ENCODE results near the gene PRDM16.

Gene PRDM16

GRCh38 chr1:3261969-3262579, 193.1 kb downstream of the PRDM16 start:
- no peak for DNase-seq (ENCODE audit: low read depth)

GRCh38 chr1:3262681-3263286, 193.8 kb downstream of the PRDM16 start:
- DNase-seq (ENCODE audit: low read depth): no peak

- DNase-seq (ENCODE audit: low read depth): no peak
Observed at GRCh38 chr1:3263790-3264189, 194.8 kb downstream of the PRDM16 start.

- DNase-seq (ENCODE audit: low read depth): no peak
Observed at GRCh38 chr1:3264456-3264855, 195.5 kb downstream of the PRDM16 start.

- no peak for DNase-seq (ENCODE audit: low read depth)
Observed at GRCh38 chr1:3265835-3266805, 197.1 kb downstream of the PRDM16 start.

DNA sequence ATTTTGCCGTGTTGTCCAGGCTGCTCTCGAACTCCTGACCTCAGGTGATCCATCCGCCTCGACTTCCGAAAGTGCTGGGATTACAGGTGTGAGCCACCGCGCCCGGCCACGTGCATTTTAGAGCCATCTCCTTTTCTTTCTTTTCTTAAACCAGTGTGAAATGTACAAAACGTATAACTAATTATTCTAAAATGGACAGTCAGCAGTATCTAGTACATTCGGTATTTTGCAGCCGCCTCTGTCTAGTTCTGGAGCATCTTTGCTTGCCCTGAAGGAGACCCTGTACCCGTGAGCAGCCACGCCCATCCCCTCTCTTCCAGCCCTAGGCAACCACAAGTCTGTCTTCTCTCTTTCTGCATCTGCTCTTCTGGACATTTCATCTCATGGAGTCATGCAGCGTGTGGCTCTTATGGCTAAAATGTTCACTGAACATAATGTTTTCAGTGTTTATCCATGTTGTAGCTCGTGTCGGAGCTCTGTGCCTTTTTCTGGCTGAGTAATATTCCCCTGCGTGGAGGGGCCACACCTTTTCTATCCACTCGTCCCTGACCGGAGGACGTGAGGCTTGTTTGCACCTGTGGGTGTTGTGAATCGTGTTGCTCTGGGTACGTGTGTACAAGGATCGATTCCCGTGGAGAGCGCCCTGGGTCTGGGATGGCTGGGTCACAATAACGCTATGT, 198.0 kb downstream of the PRDM16 start:
- no peak for DNase-seq (ENCODE audit: low read depth)

DNA sequence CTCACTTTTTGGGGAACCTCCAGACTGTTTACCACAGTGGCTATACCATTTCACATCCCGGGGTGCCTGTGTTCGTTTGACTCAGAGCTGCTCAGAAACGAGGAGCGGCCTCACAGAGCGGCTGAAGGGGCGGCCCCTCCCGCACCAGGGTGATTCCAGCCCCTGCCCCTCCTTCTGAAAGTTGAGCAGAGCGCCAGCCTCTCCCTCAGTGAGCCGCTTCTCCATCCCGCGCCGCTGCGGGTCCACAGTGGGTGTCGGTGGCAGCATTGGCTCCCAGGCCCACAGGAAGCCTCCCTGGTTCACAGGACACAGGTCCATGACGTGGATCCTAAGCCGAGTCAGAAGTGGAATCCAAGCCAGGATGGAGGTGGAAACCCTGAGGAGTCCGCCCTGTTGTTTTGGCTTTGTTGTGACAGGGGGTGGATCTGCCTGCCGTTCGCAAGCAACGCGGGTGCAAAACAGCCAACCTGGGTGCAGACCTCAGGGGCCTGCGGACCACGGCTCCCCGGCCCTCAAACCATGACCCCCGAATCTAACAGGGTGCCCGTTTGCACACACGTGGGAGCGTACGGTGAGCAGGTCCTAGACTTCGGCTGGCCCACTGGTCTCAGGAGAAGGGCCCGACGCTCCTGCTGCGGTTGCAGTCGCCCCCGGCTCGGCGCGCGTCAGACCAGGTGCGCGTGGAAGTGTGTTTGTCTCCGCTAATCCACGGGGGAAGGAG, 198.7 kb downstream of the PRDM16 start:
- no peak for DNase-seq (ENCODE audit: low read depth)

- DNase-seq (ENCODE audit: low read depth): no peak
Observed at GRCh38 chr1:3268281-3268680, 199.3 kb downstream of the PRDM16 start.

GRCh38 chr1:3270403-3271245, 201.6 kb downstream of the PRDM16 start:
- DNase-seq (ENCODE audit: low read depth): no peak

GRCh38 chr1:3271866-3272265, 202.9 kb downstream of the PRDM16 start:
- no peak for DNase-seq (ENCODE audit: low read depth)

GRCh38 chr1:3272321-3273045, 203.5 kb downstream of the PRDM16 start:
- DNase-seq (ENCODE audit: low read depth): no peak

GRCh38 chr1:3273447-3273846, 204.4 kb downstream of the PRDM16 start:
- no peak for DNase-seq (ENCODE audit: low read depth)

GRCh38 chr1:3274972-3275371, 206.0 kb downstream of the PRDM16 start:
- DNase-seq (ENCODE audit: low read depth): no peak

GRCh38 chr1:3275471-3276340, 206.7 kb downstream of the PRDM16 start:
- DNase-seq (ENCODE audit: low read depth): no peak

DNA sequence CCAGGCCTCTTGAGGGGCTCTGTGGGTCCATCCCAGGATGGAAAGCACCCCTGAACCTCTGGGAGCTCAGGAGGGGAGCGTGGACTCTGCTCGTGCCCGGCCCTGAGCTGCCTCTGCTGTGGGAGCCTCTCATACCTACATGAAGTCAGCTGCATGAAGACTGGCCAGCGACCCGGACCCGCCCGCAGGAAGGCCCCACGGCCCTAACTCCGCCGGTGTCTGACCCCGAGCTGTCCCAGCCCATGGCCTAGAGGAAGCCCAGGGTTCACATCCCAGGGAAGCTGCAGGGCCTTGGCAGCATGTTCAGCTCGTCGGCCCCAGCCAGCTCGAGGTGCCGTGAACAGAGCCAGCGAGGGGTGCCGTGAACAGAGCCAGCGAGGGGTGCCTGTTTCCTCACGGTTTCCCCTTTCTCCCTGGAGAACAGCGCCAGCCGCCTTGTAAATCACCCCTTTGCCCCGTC, 207.4 kb downstream of the PRDM16 start:
- DNase-seq (ENCODE audit: low read depth): no peak

- no peak for DNase-seq (ENCODE audit: low read depth)
Observed at GRCh38 chr1:3277011-3277471, 208.0 kb downstream of the PRDM16 start.

GRCh38 chr1:3277623-3278022, 208.6 kb downstream of the PRDM16 start:
- no peak for DNase-seq (ENCODE audit: low read depth)

GRCh38 chr1:3278416-3279181, 209.6 kb downstream of the PRDM16 start:
- DNase-seq (ENCODE audit: low read depth): no peak
